ENCODE data around the gene CRYZ. TPM values are rescaled to one million over a fixed set of nuclear protein-coding genes. Genes with fewer than 3 reads are reported as not detected.
A peak's percentile ranks its signal among the peaks of the same experiment; 100 is the strongest.

Gene CRYZ
- total RNA-seq, 1 donor from 2014 or later = 25.8 TPM

GRCh38 chr1:74697832-74698231, 35.0 kb downstream of the CRYZ start:
- Mint-ChIP-seq H3K27ac (no peak overlapping the region), H3K27me3 (no peaks in the 10 kb centered on the region), H3K36me3 (peaks cover under 1% of the 10 kb centered on the region), H3K4me1 (ENCODE audit: unreplicated experiment) (no peaks in the 10 kb centered on the region), H3K4me3 (no peak overlapping the region), H3K9me3 (no peaks in the 10 kb centered on the region)
- DNase-seq (ENCODE audit: extremely low spot score, unreplicated experiment) = no peak
- TF ChIP-seq CTCF (conservative IDR thresholded peaks at IDR 0.05) = no peak

DNA sequence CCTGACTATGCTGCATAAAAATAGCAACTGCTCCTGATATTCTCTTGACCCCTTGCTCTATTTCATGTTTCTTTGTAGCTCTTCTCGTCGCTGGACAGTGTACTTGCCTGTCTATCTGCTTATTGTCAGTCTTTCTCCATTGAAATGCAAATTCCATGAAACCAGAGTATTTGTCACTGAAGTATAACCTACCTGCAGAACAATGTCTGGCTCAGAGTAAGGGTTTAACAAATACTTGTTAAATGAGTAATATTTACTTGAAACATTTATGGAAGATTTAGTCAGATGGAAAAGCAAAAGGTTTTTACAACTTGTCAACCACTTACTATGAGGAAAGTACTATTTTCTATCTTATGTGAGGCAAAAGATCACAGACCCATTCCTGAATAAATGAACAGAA, 39.4 kb downstream of the CRYZ start:
- H3K27ac Mint-ChIP-seq = no peak overlapping the region
- no peak for DNase-seq (ENCODE audit: extremely low spot score, unreplicated experiment)
- no peaks in the 10 kb centered on the region for H3K9me3 Mint-ChIP-seq
- no peak overlapping the region for H3K4me3 Mint-ChIP-seq
- peaks cover 9% of the 10 kb centered on the region for H3K4me1 Mint-ChIP-seq (ENCODE audit: unreplicated experiment)
- no peaks in the 10 kb centered on the region for H3K36me3 Mint-ChIP-seq
- H3K27me3 Mint-ChIP-seq = no peaks in the 10 kb centered on the region
- no peak for TF ChIP-seq CTCF (conservative IDR thresholded peaks at IDR 0.05)

DNA sequence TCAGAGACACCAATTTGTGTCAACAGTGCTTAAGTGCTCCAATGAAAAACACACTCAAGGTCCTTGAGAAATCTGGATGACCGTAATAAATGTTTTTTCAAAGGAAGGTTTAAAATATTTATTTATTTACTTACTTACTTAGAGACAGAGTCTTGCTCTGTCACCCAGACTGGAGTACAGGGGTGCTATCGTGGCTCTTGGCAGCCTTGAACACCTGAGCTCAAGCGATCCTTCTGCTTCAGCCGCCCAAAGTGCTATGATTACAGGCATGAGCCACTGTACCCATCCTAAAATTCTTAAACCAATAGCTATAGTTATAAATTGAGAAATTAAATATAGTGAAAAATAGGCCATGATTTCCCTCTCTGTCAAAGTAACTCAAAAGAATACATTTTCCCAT, 41.9 kb downstream of the CRYZ start:
- H3K9me3 Mint-ChIP-seq = no peaks in the 10 kb centered on the region
- H3K27me3 Mint-ChIP-seq = no peaks in the 10 kb centered on the region
- TF ChIP-seq CTCF (conservative IDR thresholded peaks at IDR 0.05) = no peak
- H3K27ac Mint-ChIP-seq = no peak overlapping the region
- H3K4me1 Mint-ChIP-seq (ENCODE audit: unreplicated experiment) = peaks cover 9% of the 10 kb centered on the region
- no peak overlapping the region for H3K4me3 Mint-ChIP-seq
- no peaks in the 10 kb centered on the region for H3K36me3 Mint-ChIP-seq
- DNase-seq (ENCODE audit: extremely low spot score, unreplicated experiment) = no peak

DNA sequence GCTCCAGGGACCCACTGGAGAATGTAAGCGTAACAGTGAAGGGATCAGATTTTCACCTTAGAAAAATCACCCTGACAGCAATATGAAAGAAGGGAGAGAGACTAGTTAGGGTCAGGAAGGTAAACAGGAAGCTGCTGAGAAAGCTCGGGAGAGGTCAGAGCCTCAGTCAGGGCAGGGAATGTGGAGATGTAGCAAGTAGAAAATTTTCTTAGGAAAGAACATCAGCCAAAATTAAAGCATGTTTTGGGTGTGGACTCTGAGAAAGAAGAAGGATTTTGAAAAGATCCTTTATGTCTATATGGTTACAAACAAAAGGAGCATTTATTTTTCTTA, 42.5 kb downstream of the CRYZ start:
- Mint-ChIP-seq H3K36me3 (no peaks in the 10 kb centered on the region), H3K9me3 (no peaks in the 10 kb centered on the region), H3K4me3 (no peak overlapping the region), H3K27me3 (no peaks in the 10 kb centered on the region), H3K4me1 (ENCODE audit: unreplicated experiment) (peaks cover 9% of the 10 kb centered on the region), H3K27ac (no peak overlapping the region)
- no peak for DNase-seq (ENCODE audit: extremely low spot score, unreplicated experiment)
- no peak for TF ChIP-seq CTCF (conservative IDR thresholded peaks at IDR 0.05)

DNA sequence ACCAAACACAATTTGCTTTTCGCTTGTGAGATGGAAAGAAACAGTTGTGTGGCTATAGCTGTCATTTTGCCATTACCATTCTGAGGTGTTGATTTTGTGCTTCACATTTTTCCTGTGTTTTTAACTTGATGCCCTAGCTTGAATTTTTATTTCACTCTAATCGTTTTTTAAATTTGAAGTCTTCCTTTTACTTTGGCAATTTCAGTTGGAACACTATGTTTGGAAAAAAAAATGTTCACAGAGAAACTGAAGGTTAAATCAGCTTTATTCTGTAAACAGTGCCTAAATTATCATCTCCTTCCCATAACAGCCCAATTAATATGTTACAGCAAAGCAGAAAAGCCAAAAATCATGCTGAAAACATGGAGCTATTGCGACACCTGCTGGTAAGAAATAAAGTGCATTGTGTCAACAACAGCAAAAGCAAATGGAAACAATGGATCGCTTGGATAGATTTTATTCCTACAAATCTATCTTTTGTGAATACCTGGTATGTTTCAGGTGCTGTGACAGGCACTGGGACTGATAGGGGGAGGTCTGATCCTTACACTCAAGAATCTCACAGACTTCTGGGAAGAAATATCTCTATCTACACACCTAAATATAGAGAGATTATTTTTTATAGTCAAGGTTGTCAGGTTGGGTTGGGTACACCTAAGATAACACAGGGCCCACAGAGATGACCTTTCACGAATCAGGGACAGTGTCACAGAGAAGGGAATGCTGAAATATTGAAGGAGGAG, 43.1 kb downstream of the CRYZ start:
- DNase-seq (ENCODE audit: extremely low spot score, unreplicated experiment) = no peak
- Mint-ChIP-seq H3K36me3 (no peaks in the 10 kb centered on the region), H3K4me3 (no peak overlapping the region), H3K4me1 (ENCODE audit: unreplicated experiment) (peaks cover 9% of the 10 kb centered on the region), H3K27me3 (no peaks in the 10 kb centered on the region), H3K27ac (no peak overlapping the region), H3K9me3 (no peaks in the 10 kb centered on the region)
- TF ChIP-seq CTCF (conservative IDR thresholded peaks at IDR 0.05) = peak; percentile 93

GRCh38 chr1:74686928-74687327, 45.9 kb downstream of the CRYZ start:
- Mint-ChIP-seq H3K9me3 (no peaks in the 10 kb centered on the region), H3K4me1 (ENCODE audit: unreplicated experiment) (peaks cover 9% of the 10 kb centered on the region), H3K36me3 (no peaks in the 10 kb centered on the region), H3K4me3 (no peak overlapping the region), H3K27me3 (peaks cover 3% of the 10 kb centered on the region), H3K27ac (no peak overlapping the region)
- TF ChIP-seq CTCF (conservative IDR thresholded peaks at IDR 0.05) = no peak
- no peak for DNase-seq (ENCODE audit: extremely low spot score, unreplicated experiment)
